OCI-LY3 (cell line): ENCODE results near the gene TAPBP.
"Not testable (repeated sequence)": the region's sequence is repeated elsewhere in the genome, so short reads cannot be mapped to it uniquely, and the experiment has no call there.

Experiments used
- H2AFZ ChIP-seq: fragments of 200-600, 300-600 bp; shearing (Covaris generic); 2 replicates; pipeline ENCODE4 v1.6.0; 2014; ENCODE audit warnings: antibody characterized with exemption, low read depth, low read length
- H3K27ac ChIP-seq: fragments of 200-600, 300-600 bp; sonication (generic); 2 replicates; pipeline ENCODE4 v1.5.1; 2014; ENCODE audit warnings: mild to moderate bottlenecking, low read length, moderate library complexity, mixed read lengths
- H3K27me3 ChIP-seq: fragments of 200-600, 300-600 bp; sonication (generic); 2 replicates; pipeline ENCODE4 v1.6.1; 2014; ENCODE audit warnings: low read depth, low read length, mixed read lengths
- H3K36me3 ChIP-seq: fragments of 200-600, 300-600 bp; sonication (generic); replicated peaks from 2 replicates; pipeline ENCODE3; 2014; ENCODE audit warnings: low read depth, low read length, mixed read lengths
- H3K4me1 ChIP-seq: fragments of 300-600, 200-600 bp; sonication (generic); 2 replicates; pipeline ENCODE4 v1.6.1; 2014; ENCODE audit warnings: low read length, mixed read lengths
- H3K4me2 ChIP-seq: fragments of 200-600, 300-600 bp; sonication (generic); 2 replicates; pipeline ENCODE4 v1.6.1; 2014; ENCODE audit warnings: low read length, mixed read lengths
- H3K4me3 ChIP-seq: fragments of 300-600, 200-600 bp; sonication (generic); 2 replicates; pipeline ENCODE4 v1.5.1; 2014; ENCODE audit warnings: antibody characterized with exemption, mild to moderate bottlenecking, low read length, moderate library complexity
- H3K79me2 ChIP-seq: fragments of 300-600, 200-600 bp; shearing (Covaris generic); 2 replicates; pipeline ENCODE4 v1.6.1; 2014; ENCODE audit warnings: mild to moderate bottlenecking, low read length, mixed read lengths
- H3K9ac ChIP-seq: fragments of 300-600, 200-600 bp; shearing (Covaris generic); 2 replicates; pipeline ENCODE4 v1.6.0; 2014; ENCODE audit warnings: mild to moderate bottlenecking, low read length, moderate library complexity
- H3K9me3 ChIP-seq: fragments of 200-600, 300-600 bp; shearing (Covaris generic); 2 replicates; pipeline ENCODE4 v1.6.1; 2014; ENCODE audit warnings: low read length, mixed read lengths; ENCODE audit not compliant: insufficient read depth
- H4K20me1 ChIP-seq: fragments of 200-600, 300-600 bp; sonication (generic); 2 replicates; pipeline ENCODE4 v1.6.1; 2016; ENCODE audit warnings: low read length, mixed read lengths; ENCODE audit not compliant: insufficient read depth
- CTCF ChIP-seq: fragments of 200-600, 300-600 bp; sonication (generic); IDR thresholded peaks from 2 replicates; pipeline ENCODE4 v1.5.1; 2014; ENCODE audit warnings: antibody characterized with exemption, low read length, low read depth
- EZH2phosphoT487 ChIP-seq: fragments of 200-600 bp; shearing (Covaris generic); IDR thresholded peaks from 2 replicates; pipeline ENCODE4 v1.6.1; 2018; ENCODE audit warnings: antibody characterized with exemption, mixed run types, low read depth

TAPBP gene

GRCh38 chr6:33347816-33348215 lies 33.9 kb upstream of the TAPBP start:
- Histone ChIP-seq H2AFZ (no peak overlapping the region), H3K27me3 (no peaks in the 10 kb centered on the region), H3K27ac (no peak overlapping the region), H3K36me3 (no peaks in the 10 kb centered on the region), H3K4me1 (peaks cover 12% of the 10 kb centered on the region), H3K4me2 (no peak overlapping the region), H3K9me3 (no peaks in the 10 kb centered on the region), H3K79me2 (no peaks in the 10 kb centered on the region), H4K20me1 (no peaks in the 10 kb centered on the region), H3K4me3 (no peak overlapping the region), H3K9ac (no peak overlapping the region)
- TF ChIP-seq EZH2phosphoT487 (no peak), CTCF (no peak)

GRCh38 chr6:33346972-33347371 lies 33.1 kb upstream of the TAPBP start:
- not testable (repeated sequence) for H2AFZ ChIP-seq, H3K9me3 ChIP-seq, H3K27me3 ChIP-seq, H3K36me3 ChIP-seq, H3K4me3 ChIP-seq, H3K4me2 ChIP-seq, H4K20me1 ChIP-seq, H3K27ac ChIP-seq, H3K79me2 ChIP-seq, H3K9ac ChIP-seq
- peaks cover 12% of the 10 kb centered on the region for H3K4me1 ChIP-seq

GRCh38 chr6:33344701-33345697 lies 31.1 kb upstream of the TAPBP start:
- H3K27ac ChIP-seq: no peak overlapping the region
- peak overlapping the region; percentile 92 for H3K4me2 ChIP-seq
- H3K36me3 ChIP-seq: no peaks in the 10 kb centered on the region
- H3K9ac ChIP-seq: peak overlapping the region; percentile 55
- peak overlapping the region; percentile 97 for H2AFZ ChIP-seq
- peak overlapping the region; percentile 73 for H3K4me3 ChIP-seq
- H3K79me2 ChIP-seq: no peaks in the 10 kb centered on the region
- H3K27me3 ChIP-seq: no peaks in the 10 kb centered on the region
- H3K9me3 ChIP-seq: no peaks in the 10 kb centered on the region
- TF ChIP-seq EZH2phosphoT487 (no peak), CTCF (peak; percentile 45)
- H4K20me1 ChIP-seq: no peaks in the 10 kb centered on the region
- H3K4me1 ChIP-seq: peaks cover 12% of the 10 kb centered on the region

GRCh38 chr6:33343953-33344611 lies 30.2 kb upstream of the TAPBP start:
- H3K79me2 ChIP-seq: no peaks in the 10 kb centered on the region
- TF ChIP-seq EZH2phosphoT487: no peak
- no peak for TF ChIP-seq CTCF
- peaks cover 12% of the 10 kb centered on the region for H3K4me1 ChIP-seq
- no peaks in the 10 kb centered on the region for H3K9me3 ChIP-seq
- no peak overlapping the region for H3K27ac ChIP-seq
- H3K27me3 ChIP-seq: no peaks in the 10 kb centered on the region
- H2AFZ ChIP-seq: no peak overlapping the region
- H3K4me3 ChIP-seq: no peak overlapping the region
- peak overlapping the region; percentile 92 for H3K4me2 ChIP-seq
- no peaks in the 10 kb centered on the region for H4K20me1 ChIP-seq
- H3K9ac ChIP-seq: no peak overlapping the region
- no peaks in the 10 kb centered on the region for H3K36me3 ChIP-seq

- H3K9me3 ChIP-seq, H3K79me2 ChIP-seq, H3K9ac ChIP-seq, H3K27me3 ChIP-seq, H2AFZ ChIP-seq, H3K4me2 ChIP-seq, H4K20me1 ChIP-seq, H3K4me3 ChIP-seq, H3K27ac ChIP-seq, H3K36me3 ChIP-seq: not testable (repeated sequence)
- H3K4me1 ChIP-seq: peaks cover 12% of the 10 kb centered on the region
These were observed 29.7 kb upstream of the TAPBP start for GRCh38 chr6:33343606-33343952.
